GM19452 (cell line): ENCODE data around the gene KCNQ4.

Source experiments
- ATAC-seq: cut with Tn5 transposase; IDR thresholded peaks from one replicate; pipeline ENCODE4 v1.9.1; 2021; ENCODE audit not compliant: unreplicated experiment

The KCNQ4 gene

DNA sequence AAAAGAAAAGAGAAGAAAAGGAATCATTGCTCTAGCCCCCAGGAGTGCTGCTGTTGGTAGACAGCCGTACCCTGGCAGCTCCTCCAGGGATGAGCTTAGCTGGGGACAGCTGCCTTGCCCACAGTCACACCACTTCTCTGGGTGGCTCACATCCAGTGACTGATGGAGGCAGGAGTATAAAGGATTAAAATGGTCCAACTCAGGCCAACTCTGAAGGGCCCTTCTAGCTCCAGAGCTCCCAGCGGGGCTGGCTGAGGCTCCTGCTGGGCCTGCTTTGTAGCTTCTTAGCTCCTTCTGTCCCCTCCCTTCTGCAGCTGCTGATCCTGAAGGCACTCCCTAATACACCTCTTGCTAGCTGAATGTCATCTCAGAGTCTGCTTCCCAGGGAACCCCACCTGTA is 74.2 kb downstream of the KCNQ4 start:
- ATAC-seq, result no peak

DNA sequence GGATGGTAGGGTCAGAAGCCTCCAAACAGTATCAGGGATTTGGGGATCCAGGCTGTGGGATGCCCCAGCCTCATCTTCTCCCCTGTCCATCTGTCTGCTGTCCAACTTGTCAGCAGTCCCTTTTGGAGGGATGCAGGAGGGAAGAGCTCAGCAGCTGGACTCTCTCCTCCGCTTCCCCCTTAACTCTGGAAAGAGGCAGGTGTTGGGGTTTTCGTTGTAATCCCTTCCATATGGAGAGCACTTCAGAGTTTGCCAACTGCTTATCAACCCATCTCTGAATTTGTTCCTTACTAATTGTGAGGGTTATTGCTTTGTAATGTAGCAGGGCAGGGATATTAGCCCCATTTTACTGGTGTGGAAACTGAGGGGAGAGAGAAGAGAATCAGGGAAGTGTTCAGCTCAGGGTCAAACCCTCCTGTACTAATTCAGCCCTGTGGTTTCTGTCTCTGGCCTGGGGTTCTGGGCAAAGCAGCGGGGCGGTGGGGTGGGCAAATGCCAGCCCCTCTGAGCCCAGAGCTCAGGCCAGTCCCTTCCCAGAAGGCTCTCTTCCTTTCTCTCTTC is 75.3 kb downstream of the KCNQ4 start:
- no peak for ATAC-seq

DNA sequence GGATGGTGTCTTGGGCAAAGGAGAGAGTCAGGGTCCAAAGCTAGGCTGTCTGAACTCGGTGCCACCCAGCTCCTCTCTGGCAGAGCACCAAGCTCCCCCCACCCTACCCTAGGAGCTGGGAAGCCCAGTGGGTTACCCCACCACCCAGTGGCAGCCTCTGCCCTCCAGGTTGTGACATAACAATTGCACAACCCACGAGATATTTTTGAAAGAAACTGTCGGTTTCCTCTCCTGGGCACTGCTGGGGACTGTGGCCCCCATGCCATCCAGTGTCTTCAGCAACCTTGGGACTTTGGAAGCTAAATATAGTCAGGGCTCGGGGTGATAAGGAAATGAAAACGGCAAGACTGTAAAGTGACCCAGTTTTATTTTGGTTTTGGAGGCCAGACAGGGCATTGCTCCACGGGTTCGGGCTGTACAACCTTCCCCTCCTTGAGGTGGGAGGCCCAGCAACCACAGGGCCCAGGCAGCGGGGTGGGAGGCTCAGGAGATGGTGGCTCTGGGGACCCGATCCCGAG is 77.2 kb downstream of the KCNQ4 start:
- no peak for ATAC-seq

DNA sequence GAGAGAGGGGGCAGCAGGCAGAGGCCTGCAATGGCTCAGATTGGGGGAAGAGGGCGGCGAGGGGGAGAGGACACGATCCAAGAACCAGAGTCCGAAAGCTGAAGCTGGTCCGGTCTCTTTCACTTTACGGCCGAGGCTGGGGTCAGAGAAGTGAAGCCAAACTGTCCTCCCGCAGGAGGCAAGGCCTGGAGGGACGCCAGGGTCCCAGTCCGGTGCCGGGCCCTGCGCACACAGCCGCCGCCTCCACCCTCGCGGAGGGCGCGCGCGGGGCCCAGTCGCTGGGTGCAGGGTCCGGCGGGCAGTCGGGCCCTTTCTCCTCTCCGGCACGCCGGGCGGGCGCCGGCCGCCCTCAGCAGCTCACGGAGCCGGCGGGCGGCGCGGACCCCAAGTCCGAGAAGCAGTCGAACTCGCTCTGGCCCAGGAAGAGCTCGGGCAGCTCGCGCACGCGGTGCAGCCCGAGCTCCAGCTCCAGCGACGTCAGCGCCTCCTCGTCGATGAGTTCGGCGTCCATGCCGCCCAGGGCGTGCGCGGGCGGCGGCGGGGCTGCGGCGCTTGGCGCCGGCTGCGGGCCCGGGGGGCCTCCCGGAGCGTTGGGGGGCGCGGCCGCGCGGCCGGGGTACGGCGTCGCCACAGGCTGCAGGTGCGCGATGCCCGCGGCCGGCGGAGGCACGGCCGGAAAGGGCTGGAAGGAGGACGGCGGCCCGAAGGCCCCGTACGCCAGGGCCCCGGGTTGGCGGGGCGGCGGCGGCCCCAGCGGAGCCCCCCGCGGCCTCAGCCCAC is 77.8 kb downstream of the KCNQ4 start:
- ATAC-seq, result peak; percentile 14

DNA sequence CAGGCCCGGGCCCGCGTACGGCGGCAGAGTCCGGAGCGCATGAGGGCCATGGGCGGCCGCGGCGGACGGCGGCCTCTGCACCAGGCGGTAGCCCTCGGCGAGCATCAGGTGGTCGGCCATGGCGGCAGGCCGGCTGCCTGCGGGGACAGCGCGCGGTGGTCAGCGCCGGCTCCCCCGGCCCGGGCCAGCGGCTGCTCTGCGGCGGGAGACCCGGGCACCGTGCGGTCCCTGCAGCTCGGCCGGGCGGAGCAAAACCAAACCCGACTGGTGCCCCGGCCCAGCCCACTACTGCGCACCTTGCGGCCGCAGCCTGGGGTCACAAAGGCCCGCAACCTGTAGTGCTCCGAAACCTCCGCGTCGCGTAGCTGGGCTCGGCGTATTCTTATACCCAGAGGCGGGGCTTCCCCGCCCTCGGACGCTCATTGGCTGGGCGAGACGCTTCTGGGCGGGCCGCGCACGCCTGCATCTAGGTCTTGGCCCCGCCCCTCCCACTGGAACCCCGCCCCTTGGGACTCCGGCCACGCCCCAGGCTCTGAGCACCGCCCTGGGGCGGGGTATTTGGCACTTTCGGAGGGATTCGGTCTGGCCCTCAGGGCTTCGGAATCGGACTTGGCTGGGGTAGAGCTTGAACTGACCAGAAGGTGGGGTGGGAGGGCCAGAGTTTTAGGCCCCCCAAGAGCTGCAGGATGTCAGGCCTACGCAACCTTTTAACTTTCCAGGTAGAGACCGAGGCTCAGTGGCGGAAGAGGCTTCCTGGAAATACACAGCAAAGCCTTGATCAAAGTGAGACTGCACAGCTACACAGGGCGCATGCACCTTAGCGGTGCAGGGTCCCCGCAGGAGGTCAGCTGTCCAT is 78.6 kb downstream of the KCNQ4 start, which contains the start of gene CITED4:
Gene CITED4 (minus strand): TSS at position 356 of the 856 bp plus-strand sequence. CDS start 236 bp downstream, at position 120.
- ATAC-seq, result peak; percentile 94

DNA sequence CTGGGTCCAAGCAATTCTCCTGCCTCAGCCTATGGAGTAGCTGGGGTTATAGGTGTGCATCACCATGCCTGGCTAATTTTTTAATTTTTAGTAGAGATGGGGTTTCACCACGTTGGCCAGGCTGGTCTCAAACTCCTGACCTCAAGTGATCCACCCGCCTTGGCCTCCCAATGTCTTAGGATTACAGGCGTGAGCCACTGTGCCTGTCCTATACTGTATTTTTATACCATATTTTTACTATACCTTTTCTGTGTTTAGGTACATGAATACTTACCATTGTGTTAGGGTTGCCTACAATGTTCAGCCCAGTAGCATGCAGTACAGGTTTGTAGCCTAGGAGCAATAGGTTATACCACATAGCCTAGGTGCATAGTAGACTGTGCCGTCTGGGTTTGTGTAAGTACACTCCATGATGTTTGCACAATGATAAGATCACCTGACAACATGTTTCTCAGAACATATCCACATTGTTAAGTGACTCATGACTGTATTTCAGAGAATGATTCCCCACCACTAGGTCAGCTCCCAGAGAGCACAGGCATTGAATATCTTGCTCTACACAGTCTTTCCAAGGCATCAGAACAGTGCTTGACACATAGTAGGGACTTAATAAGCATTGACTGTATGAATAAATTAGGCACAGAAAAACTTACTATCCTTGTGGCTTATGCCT is 84.6 kb downstream of the KCNQ4 start:
- ATAC-seq, result no peak

DNA sequence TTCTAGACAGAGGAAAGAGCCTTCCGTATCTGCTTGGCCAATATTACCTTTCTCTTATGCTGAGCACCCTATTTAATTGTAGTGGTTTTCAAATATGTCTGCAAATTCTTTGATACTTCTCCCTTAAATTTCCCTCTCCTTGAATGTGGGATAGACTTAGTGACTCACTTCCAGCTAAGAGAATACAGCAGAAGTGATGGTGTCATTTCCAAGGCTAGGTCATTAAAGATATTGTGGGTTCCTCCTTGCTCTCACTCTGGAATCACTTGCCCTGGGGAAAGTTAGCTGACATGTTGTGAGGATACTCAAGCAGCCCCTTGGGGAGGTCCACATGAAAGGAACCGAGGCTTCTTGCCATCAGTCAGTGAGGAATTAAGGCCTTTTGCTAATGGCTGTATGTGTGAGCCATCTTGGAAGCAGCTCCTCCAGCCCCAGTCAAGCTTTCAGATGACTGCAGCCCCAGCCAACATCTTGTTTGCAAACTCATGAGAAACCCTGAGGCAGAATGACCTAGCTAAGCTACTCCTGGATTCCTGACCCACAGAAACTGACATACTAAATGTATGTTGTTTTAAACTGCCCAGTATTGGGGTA is 86.6 kb downstream of the KCNQ4 start:
- ATAC-seq, result no peak

DNA sequence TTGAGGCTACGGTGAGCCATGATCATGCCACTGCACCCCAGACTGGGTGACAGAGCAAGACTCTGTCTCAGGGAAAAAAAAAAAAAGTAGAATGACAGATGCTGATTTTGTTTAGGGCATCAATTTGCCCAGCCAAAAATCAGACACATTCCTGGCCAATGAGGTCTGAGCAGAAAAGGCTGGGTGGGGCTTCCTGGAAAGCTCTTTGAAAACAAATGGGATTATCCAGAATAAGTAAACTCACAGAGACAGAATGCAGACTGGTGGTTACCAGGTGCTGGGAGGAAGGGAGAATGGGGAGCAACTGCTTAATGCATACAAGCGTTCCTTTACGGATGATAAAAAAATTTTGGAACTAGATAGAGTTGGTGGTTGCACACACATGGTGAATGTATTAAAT is 88.7 kb downstream of the KCNQ4 start:
- ATAC-seq, result no peak

DNA sequence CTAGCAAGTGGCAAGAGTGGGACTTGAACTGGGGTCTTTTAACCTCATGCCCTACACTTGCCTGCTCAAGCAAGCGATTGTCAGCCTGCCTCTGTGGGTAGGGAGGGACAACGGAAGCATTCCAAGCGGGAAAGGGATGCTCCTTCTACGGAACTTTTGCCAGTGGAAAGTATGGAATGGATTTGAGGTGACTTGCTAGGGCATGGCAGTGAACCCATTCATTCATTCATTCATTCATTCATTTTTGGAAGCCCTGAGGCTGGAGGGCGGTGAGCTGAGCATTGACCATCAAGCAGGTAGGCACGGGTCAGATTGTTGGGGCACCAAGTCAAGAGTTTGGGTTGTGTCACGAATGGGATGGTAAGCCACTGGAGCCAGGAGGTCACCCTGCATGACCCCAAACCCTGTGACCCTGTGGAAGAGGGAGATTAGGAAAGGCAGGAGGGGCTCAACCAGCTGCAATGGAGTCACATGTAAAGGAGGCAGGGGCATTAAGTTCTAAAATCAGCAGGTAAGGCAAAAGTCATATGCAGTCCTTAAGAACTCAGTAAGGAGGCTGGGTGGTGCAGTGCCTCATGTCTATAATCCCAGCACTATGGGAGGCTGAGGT is 90.4 kb downstream of the KCNQ4 start:
- ATAC-seq, result no peak

DNA sequence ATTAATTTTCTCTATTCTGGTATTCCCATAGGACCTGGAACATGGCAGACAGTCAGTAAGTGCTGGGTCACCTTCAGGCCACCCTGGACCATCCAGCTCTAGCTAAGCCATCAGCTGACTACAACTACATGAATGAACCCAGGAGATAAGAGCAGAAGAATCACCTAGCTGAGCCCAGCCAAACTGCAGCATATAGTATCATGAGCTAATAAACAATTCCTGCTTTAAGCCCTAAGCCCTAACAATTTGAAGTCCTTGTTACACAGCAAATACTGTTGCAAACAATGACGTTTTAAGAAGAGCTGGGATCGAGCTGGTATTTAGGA is 92.8 kb downstream of the KCNQ4 start:
- no peak for ATAC-seq

DNA sequence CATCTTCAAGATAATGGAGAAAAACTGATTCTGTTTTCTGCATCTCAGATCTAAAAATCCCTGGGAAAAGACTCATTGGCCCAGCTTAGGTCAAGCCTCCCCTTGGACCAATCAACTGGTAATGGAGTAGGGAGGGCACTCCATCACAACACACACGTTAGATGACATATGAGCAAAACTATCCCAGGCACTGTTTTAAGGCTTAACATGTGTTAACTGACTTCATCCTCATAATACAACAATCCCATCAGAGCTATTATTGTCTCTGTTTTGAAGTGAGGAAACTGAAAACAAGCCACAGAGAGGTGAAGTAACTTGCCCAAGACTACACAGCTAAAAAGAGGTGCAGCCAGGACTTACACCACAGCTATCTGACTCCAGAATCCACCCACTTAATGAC is 93.3 kb downstream of the KCNQ4 start:
- ATAC-seq, result no peak

DNA sequence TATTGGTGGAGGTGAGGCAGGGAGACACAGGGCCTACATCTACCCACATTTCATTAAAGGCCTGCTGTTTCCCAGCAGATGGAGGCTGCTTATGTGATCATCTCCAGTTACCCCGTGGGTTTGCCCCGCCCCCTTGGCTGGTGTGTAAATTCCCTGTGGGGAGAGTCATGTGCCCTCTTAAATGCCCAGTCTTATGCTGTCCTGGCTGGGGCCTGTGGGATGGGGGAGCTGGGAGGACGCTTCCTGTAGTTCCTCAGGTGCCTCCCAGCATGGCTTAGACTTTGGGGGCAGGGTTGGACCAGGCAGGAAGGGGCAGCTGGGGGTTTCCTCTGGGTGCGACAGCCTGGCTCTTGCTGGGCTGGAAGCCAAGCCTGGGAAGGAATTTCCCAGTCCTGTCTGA is 94.1 kb downstream of the KCNQ4 start:
- ATAC-seq, result no peak

DNA sequence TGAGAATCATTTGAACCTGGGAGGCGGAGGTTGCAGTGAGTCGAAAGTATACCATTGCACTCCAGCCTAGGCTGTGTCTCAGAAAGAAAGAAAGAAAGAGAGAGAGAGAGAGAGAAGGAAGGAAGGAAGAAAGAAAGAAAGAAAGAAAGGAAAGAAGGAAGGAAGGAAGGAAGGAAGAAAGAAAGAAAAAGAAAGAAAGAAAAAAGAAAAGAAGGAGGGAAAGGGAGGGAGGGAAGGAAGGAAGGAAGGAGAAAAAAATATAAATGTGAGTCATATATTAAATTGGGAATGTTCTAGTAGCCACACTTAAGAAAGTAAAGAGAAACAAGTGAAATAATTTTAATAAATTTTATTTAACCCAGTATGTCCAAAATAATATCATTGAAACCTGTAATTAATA is 95.3 kb downstream of the KCNQ4 start:
- no peak for ATAC-seq

DNA sequence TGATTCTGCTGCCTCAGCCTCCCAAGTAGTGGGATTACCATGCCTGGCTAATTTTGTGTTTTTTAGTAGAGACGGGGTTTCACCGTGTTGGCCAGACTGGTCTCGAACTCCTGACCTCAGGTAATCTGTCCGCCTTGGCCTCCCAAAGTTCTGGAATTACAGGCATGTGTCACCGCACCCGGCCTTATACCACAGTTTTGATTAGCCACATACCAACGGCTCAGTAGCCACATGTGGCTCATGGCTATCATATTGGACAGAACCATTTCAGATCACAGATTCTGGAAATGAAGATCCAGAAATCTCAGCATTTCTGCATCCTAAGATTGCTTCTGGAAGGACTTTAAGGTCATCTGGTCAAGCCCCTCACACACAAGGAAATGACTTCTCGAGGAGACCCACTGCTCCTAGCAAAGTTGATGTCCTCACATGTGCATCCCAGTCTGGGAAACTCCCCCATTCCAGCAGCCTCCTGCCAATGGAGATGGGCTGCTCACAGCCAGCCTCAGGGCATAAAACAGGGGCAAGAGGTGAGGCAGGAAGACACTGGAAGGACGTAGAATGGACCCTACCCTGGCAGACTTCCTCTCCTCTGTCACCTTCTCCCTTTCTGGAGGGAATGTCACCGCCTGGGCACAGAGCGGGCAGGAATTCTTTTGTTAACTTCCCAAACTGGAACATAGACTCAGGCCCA is 96.0 kb downstream of the KCNQ4 start:
- no peak for ATAC-seq

DNA sequence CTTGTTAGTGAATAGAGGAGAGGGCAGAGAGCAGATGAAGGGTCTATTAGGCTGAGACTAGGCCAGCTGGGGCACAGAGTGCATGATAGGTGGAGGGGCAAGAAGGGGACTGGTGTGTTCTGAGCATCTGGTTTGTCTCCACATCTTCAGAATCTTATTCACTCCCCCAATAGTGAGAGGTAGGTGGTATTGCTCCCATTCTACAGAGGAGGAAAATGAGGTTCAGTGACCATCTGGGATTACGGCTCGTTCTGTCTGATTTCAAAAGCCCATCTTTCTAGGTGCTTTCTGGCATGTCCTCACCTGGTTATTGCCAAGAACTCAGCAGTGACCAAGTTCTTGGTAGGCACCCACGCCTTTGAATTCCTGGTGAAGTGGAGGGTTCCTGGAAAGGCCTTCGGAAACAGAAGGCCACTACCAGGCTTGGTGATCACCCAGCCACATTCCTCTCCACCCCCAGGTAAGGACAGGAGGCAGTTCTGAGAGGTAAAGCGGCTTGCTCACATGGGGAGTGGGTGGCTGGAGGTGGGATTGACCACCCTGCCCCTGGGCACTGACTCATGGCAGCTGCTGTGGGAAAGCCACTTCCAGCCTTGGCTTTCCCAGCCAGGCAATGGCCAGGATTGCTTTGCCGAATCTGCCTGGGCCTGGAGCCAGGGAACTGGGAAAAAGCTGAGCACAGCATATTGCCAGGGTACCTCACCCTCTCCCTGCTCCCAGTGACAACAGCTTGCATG is 97.4 kb downstream of the KCNQ4 start:
- no peak for ATAC-seq

DNA sequence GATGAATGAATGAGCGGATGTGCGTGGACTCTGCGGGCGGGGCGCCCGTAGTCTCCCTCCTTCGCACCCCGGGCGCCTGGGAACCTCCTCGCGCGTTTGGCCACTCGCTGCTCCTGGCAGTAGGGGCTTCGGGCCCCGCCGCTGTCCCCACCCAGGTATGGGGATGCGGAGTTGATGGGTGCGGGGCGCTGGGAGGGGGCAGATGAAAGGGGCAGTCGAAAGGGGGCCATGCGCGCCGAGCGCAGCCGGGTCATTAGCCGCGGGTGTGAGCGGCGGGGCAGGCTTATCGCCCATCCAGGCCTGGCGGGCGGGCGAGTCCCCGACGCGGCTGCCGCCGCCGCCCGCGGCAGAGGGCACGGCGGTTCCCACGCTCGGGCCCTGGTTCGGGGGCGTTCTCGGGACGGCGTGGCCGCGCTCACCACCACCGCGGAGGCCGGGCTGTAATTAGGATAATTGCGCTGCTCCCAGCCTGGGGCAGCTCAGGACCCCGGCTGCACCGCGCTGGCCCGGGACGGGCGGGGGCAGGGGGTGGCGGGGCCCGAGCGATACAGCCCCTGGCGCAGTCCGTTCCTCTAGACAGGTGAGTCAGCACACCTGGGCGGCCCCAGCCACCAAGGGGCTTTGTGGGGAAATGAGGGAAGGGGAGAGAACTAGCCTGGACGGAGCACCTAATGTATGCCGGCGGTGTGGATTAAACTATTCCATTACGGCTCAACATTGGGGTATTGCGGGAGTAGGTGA is 100.6 kb downstream of the KCNQ4 start:
- ATAC-seq, result no peak

DNA sequence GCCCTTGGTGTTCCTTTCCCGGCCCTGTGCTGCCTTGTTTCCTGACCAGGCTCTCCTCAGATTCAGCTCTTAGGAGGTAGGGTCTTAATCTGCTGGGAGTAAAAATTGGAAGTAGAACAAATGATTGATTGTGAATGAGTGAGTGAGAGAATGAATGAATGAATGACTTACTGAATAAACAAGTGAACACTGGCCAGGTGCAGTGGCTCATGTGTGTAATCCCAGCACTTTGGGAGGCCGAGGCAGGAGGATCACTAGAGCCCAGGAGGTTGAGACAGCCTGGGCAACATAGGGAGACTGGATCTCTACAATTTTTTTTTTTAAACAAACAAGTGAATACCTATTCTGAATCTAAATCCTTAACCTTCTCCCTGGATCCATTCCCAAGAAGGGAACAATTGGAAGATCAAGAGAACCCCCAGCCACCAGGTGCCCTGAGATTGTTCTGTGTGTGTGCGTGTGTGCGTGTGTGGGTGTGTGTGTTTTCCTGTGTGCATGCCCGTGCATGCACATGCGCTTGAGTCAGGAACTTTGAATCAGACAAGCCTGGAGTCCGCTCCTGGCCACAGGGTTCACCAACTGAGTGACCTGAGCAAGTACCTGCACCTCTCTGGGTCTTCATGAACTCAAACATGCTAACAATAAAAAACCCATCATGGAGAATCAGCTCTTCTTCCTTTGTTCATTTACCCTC is 102.9 kb downstream of the KCNQ4 start:
- ATAC-seq, result no peak

DNA sequence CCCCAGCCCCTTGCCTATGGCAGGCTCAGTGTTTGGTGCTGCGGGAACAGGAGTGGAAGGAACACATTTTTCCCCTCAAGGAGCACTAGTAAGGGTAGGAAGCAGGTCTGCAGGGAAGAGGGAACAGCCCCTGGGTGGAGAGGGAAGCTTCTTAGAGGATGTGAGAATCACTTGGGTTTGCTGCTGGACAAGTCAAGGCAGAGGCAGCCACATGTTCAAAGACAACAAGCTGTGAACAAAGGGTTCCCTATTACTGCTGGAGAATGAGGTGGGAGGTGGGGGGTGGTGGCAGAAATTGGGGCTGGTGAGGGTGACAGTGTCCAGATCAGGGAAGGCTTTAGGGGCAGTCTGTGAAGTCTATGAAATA is 103.4 kb downstream of the KCNQ4 start:
- ATAC-seq, result no peak
